ENCODE measurements around the gene SDK1. TPM values are rescaled to one million over a fixed set of nuclear protein-coding genes. Genes with fewer than 3 reads are reported as not detected.

The SDK1 gene
- total RNA-seq, 1 donor from 2014 or later = 37.6 TPM

- no peaks in the 10 kb centered on the region for H3K4me1 Mint-ChIP-seq (ENCODE audit: low read depth)
- H3K27ac Mint-ChIP-seq = no peak overlapping the region
- H3K27me3 Mint-ChIP-seq = no peaks in the 10 kb centered on the region
- H3K9me3 Mint-ChIP-seq (ENCODE audit: low read depth) = no peaks in the 10 kb centered on the region
- no peak for DNase-seq (ENCODE audit: low spot score, unreplicated experiment)
- peaks cover 21% of the 10 kb centered on the region for H3K36me3 Mint-ChIP-seq (ENCODE audit: insufficient read depth)
- H3K4me3 Mint-ChIP-seq (ENCODE audit: low read depth) = no peak overlapping the region
- TF ChIP-seq CTCF (IDR thresholded peaks at IDR 0.05; ENCODE audit: unreplicated experiment) = no peak
Measured at GRCh38 chr7:4225881-4226523, 925.0 kb downstream of the SDK1 start.

- H3K4me1 Mint-ChIP-seq (ENCODE audit: low read depth) = peaks cover 1% of the 10 kb centered on the region
- H3K27ac Mint-ChIP-seq = no peak overlapping the region
- no peak overlapping the region for H3K4me3 Mint-ChIP-seq (ENCODE audit: low read depth)
- H3K27me3 Mint-ChIP-seq = no peaks in the 10 kb centered on the region
- peaks cover 16% of the 10 kb centered on the region for H3K36me3 Mint-ChIP-seq (ENCODE audit: insufficient read depth)
- no peaks in the 10 kb centered on the region for H3K9me3 Mint-ChIP-seq (ENCODE audit: low read depth)
- TF ChIP-seq CTCF (IDR thresholded peaks at IDR 0.05; ENCODE audit: unreplicated experiment) = peak; percentile 15
- DNase-seq (ENCODE audit: low spot score, unreplicated experiment) = no peak
Measured at GRCh38 chr7:4226524-4226882, 925.5 kb downstream of the SDK1 start.

- H3K27me3 Mint-ChIP-seq = no peaks in the 10 kb centered on the region
- H3K9me3 Mint-ChIP-seq (ENCODE audit: low read depth) = no peaks in the 10 kb centered on the region
- H3K4me3 Mint-ChIP-seq (ENCODE audit: low read depth) = no peak overlapping the region
- no peak for TF ChIP-seq CTCF (IDR thresholded peaks at IDR 0.05; ENCODE audit: unreplicated experiment)
- DNase-seq (ENCODE audit: low spot score, unreplicated experiment) = no peak
- H3K27ac Mint-ChIP-seq = no peak overlapping the region
- peaks cover 3% of the 10 kb centered on the region for H3K4me1 Mint-ChIP-seq (ENCODE audit: low read depth)
- peaks cover 14% of the 10 kb centered on the region for H3K36me3 Mint-ChIP-seq (ENCODE audit: insufficient read depth)
Measured at GRCh38 chr7:4227105-4228010, 926.3 kb downstream of the SDK1 start.

- peaks cover 5% of the 10 kb centered on the region for H3K36me3 Mint-ChIP-seq (ENCODE audit: insufficient read depth)
- H3K27ac Mint-ChIP-seq = no peak overlapping the region
- H3K27me3 Mint-ChIP-seq = no peaks in the 10 kb centered on the region
- no peak for TF ChIP-seq CTCF (IDR thresholded peaks at IDR 0.05; ENCODE audit: unreplicated experiment)
- H3K4me1 Mint-ChIP-seq (ENCODE audit: low read depth) = peaks cover 3% of the 10 kb centered on the region
- no peak for DNase-seq (ENCODE audit: low spot score, unreplicated experiment)
- H3K4me3 Mint-ChIP-seq (ENCODE audit: low read depth) = no peak overlapping the region
- no peaks in the 10 kb centered on the region for H3K9me3 Mint-ChIP-seq (ENCODE audit: low read depth)
Measured at GRCh38 chr7:4230352-4230751, 929.3 kb downstream of the SDK1 start.

- Mint-ChIP-seq H3K4me3 (ENCODE audit: low read depth) (no peak overlapping the region), H3K27ac (no peak overlapping the region), H3K36me3 (ENCODE audit: insufficient read depth) (peaks cover 3% of the 10 kb centered on the region), H3K27me3 (no peaks in the 10 kb centered on the region), H3K4me1 (ENCODE audit: low read depth) (peaks cover 4% of the 10 kb centered on the region), H3K9me3 (ENCODE audit: low read depth) (no peaks in the 10 kb centered on the region)
- TF ChIP-seq CTCF (IDR thresholded peaks at IDR 0.05; ENCODE audit: unreplicated experiment) = no peak
- no peak for DNase-seq (ENCODE audit: low spot score, unreplicated experiment)
Measured at GRCh38 chr7:4233146-4233545, 932.1 kb downstream of the SDK1 start.
